ENCODE measurements around the gene LPP.

Gene LPP

DNA sequence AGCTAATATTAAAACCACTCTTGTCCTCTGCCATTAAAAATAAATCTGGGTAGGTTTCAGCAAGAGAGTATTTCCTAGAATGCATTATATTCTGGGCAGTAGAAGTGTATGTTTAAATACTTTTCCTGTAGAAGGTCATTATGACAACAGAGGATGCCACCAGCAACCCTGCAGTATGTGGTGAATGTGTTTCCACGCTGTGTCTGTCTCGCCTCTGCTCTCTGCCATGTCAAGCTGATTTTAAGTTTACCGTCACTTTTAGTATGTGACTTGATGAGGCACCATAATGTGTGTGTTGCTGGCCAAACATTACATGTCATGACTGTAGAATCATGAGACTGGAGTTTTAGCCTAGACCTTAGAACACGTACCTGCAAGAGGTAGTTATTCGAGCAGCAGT is 211.2 kb downstream of the LPP start:
- DNase-seq (ENCODE audit: low spot score in 2 of 2) = no peak
- no peaks in the 10 kb centered on the region for H3K36me3 ChIP-seq (replicated peaks)
- in situ Hi-C loops (cut with MboI; ENCODE audit: low sequenced_read_pairs) = no loop called here
- no peaks in the 10 kb centered on the region for H3K9me3 ChIP-seq
- H3K4me1 ChIP-seq = no peaks in the 10 kb centered on the region; the same call in 1 of the 2 replicates
- no peaks in the 10 kb centered on the region for H3K27me3 ChIP-seq (ENCODE audit: low read depth)
- no peak overlapping the region for H3K4me3 ChIP-seq

DNA sequence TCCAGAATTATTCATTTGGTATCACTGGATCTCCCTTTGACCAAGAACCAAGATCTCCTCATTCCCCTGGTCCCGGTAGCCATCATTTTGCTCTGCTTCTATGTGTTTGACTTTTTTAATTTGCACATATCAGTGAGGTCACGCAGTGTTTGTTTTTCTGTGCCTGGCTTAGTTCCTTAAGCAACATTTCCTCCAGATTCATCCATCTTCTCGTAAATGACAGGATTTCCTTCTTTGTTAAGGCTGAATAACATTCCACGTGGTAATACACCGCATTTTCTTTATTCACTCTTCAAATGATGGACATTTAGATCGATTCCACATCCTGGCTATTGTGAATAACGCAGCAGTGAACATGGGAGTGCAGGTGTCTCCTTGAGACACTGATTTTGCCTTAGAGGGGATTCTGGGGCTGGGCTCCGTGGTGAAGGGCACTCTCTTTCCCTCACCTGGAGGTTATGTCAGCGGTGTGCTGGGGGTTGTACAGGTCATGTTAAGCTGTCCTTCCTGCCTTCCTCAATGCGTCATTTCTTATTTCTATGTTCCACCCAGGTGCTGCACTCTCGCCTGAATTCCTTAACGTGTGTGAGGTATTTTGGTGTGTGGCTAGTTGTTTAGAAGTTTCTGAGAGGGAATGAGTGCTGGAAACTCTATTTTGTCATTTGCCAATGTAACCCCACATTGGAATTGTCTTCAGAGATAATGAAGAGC is 212.2 kb downstream of the LPP start:
- H3K4me1 ChIP-seq = no peaks in the 10 kb centered on the region; the same call in 1 of the 2 replicates
- no peaks in the 10 kb centered on the region for H3K36me3 ChIP-seq (replicated peaks)
- no peaks in the 10 kb centered on the region for H3K27me3 ChIP-seq (ENCODE audit: low read depth)
- no peak overlapping the region for H3K4me3 ChIP-seq
- no peaks in the 10 kb centered on the region for H3K9me3 ChIP-seq
- DNase-seq (ENCODE audit: low spot score in 2 of 2) = no peak
- in situ Hi-C loops (cut with MboI; ENCODE audit: low sequenced_read_pairs) = no loop called here

- H3K36me3 ChIP-seq (replicated peaks) = no peaks in the 10 kb centered on the region
Observed at GRCh38 chr3:188367678-188368077, 213.7 kb downstream of the LPP start.

GRCh38 chr3:188369526-188369925 is 215.6 kb downstream of the LPP start:
- in situ Hi-C loops (cut with MboI; ENCODE audit: low sequenced_read_pairs) = no loop called here
- H3K4me1 ChIP-seq = no peaks in the 10 kb centered on the region; the same call in 1 of the 2 replicates
- no peak overlapping the region for H3K4me3 ChIP-seq
- no peaks in the 10 kb centered on the region for H3K9me3 ChIP-seq
- H3K36me3 ChIP-seq (replicated peaks) = no peaks in the 10 kb centered on the region
- no peak for DNase-seq (ENCODE audit: low spot score in 2 of 2)
- H3K27me3 ChIP-seq (ENCODE audit: low read depth) = no peaks in the 10 kb centered on the region

More at GRCh38 chr3:188367678-188368077, 213.7 kb downstream of the LPP start:
- Histone ChIP-seq H3K27me3 (ENCODE audit: low read depth) (no peaks in the 10 kb centered on the region), H3K4me1 (no peaks in the 10 kb centered on the region; the same call in 1 of the 2 replicates), H3K4me3 (no peak overlapping the region), H3K9me3 (no peaks in the 10 kb centered on the region)
- in situ Hi-C loops (cut with MboI; ENCODE audit: low sequenced_read_pairs) = no loop called here
- no peak for DNase-seq (ENCODE audit: low spot score in 2 of 2)

- no peaks in the 10 kb centered on the region for H3K36me3 ChIP-seq (replicated peaks)
- no peaks in the 10 kb centered on the region for H3K27me3 ChIP-seq (ENCODE audit: low read depth)
- no peaks in the 10 kb centered on the region for H3K9me3 ChIP-seq
- DNase-seq (ENCODE audit: low spot score in 2 of 2) = no peak
- no peak overlapping the region for H3K4me3 ChIP-seq
- in situ Hi-C loops (cut with MboI; ENCODE audit: low sequenced_read_pairs) = no loop called here
- no peaks in the 10 kb centered on the region; the same call in 1 of the 2 replicates for H3K4me1 ChIP-seq
Observed at GRCh38 chr3:188370081-188370830, 216.3 kb downstream of the LPP start.

DNA sequence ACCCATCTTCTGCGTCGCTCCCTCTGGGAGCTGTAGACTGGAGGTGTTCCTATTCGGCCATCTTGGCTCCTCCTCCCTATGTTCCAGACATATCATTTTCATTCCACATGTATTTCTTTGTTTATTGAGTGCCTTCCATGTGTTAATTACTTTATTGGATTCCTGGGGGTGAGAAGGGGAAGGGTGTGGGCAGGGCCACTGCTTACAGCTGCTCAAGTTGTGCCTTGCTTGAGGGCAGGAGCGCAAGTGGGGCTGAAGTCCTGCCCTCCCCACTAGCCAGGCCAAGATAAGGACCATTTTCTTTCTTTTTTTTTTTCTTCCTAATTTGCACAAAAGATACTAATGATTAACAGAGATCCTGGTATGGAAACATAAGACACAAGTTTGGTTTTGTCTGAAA is 224.8 kb downstream of the LPP start:
- H3K4me1 ChIP-seq = no peaks in the 10 kb centered on the region
- no peak overlapping the region for H3K4me3 ChIP-seq
- no peak for DNase-seq (ENCODE audit: low spot score in 2 of 2)
- no peaks in the 10 kb centered on the region for H3K9me3 ChIP-seq
- no peaks in the 10 kb centered on the region for H3K27me3 ChIP-seq (ENCODE audit: low read depth)
- in situ Hi-C loops (cut with MboI; ENCODE audit: low sequenced_read_pairs) = no loop called here
- no peaks in the 10 kb centered on the region for H3K36me3 ChIP-seq (replicated peaks)

DNA sequence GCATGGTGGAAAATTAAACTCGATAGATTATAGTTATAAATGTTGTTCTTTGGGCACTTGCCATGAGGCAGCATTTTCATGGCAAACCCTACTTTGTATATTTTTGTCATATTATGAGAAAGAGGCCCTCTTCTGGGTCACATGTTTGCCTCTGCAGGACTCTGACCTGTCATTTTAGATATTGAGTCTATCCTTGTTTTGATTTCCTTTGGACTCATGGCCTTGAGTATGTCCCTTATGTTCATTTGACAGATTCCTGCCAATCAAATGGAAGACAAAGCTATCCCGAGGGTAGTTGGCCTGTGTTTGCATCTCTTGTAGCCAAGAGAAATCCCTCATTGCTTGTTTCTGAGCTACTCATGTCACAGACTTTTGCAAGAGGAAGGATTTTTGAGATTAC is 226.3 kb downstream of the LPP start:
- in situ Hi-C loops (cut with MboI; ENCODE audit: low sequenced_read_pairs) = no loop called here
- DNase-seq (ENCODE audit: low spot score in 2 of 2) = no peak

GRCh38 chr3:188380722-188381121 is 226.8 kb downstream of the LPP start:
- in situ Hi-C loops (cut with MboI; ENCODE audit: low sequenced_read_pairs) = no loop called here
- Histone ChIP-seq H3K4me3 (no peak overlapping the region), H3K27me3 (ENCODE audit: low read depth) (no peaks in the 10 kb centered on the region), H3K9me3 (no peaks in the 10 kb centered on the region), H3K36me3 (replicated peaks) (no peaks in the 10 kb centered on the region), H3K4me1 (no peaks in the 10 kb centered on the region)
- DNase-seq (ENCODE audit: low spot score in 2 of 2) = no peak

More for the DNA sequence above, 226.3 kb downstream of the LPP start:
- Histone ChIP-seq H3K36me3 (replicated peaks) (no peaks in the 10 kb centered on the region), H3K4me1 (no peaks in the 10 kb centered on the region), H3K27me3 (ENCODE audit: low read depth) (no peaks in the 10 kb centered on the region), H3K9me3 (no peaks in the 10 kb centered on the region), H3K4me3 (no peak overlapping the region)

- no peak for DNase-seq (ENCODE audit: low spot score in 2 of 2)
- H3K4me1 ChIP-seq = no peaks in the 10 kb centered on the region
- no peaks in the 10 kb centered on the region for H3K9me3 ChIP-seq
- no peaks in the 10 kb centered on the region for H3K36me3 ChIP-seq (replicated peaks)
- in situ Hi-C loops (cut with MboI; ENCODE audit: low sequenced_read_pairs) = no loop called here
- no peak overlapping the region for H3K4me3 ChIP-seq
- no peaks in the 10 kb centered on the region for H3K27me3 ChIP-seq (ENCODE audit: low read depth)
Observed at GRCh38 chr3:188383748-188384147, 229.8 kb downstream of the LPP start.

DNA sequence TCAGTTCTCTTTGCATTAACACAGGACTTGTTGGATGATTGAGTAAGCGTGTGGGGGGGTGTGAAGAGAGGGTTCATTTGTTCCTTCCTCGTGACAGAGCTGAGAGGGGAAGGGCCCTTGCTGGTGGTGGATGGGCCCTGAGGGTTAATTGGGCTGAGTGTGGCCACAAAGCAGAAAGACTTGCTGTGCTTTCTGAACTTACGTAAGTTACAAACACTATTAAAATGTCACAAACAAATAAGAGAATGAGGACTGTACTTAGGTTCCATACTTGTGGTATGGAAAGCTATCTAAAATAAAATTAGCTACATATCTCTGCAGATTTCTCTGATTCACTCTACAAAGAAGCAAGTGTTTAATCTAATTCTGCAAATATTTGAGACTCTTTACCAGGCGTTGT is 231.3 kb downstream of the LPP start:
- Histone ChIP-seq H3K36me3 (replicated peaks) (no peaks in the 10 kb centered on the region), H3K4me1 (peaks cover 5% of the 10 kb centered on the region; the same call in 1 of the 2 replicates), H3K27me3 (ENCODE audit: low read depth) (no peaks in the 10 kb centered on the region), H3K9me3 (no peaks in the 10 kb centered on the region), H3K4me3 (no peak overlapping the region)
- in situ Hi-C loops (cut with MboI; ENCODE audit: low sequenced_read_pairs) = no loop called here
- DNase-seq (ENCODE audit: low spot score in 2 of 2) = no peak

GRCh38 chr3:188389711-188390342 is 235.9 kb downstream of the LPP start:
- DNase-seq (ENCODE audit: low spot score in 2 of 2) = no peak
- Histone ChIP-seq H3K36me3 (replicated peaks) (no peaks in the 10 kb centered on the region), H3K4me3 (no peak overlapping the region), H3K9me3 (no peaks in the 10 kb centered on the region), H3K4me1 (peaks cover 5% of the 10 kb centered on the region; the same call in 1 of the 2 replicates), H3K27me3 (ENCODE audit: low read depth) (no peaks in the 10 kb centered on the region)
- in situ Hi-C loops (cut with MboI; ENCODE audit: low sequenced_read_pairs) = no loop called here

DNA sequence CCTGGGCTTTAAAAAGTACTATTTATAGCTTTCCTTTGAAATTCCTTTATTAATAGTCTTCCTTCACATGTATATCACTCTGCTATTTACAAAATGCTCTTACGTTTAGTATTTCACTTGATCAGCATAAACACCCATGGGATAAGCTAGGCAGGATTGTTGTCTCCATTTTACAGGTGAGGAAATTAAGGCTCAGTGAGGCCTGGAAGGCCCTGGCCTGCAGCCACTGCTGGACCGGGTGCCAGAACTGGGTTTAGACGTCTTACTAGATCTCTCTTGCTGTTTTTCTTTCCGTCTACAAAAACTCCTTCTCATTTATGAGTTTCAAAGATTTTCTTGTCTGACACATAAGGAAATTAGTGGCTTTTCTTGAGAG is 236.4 kb downstream of the LPP start:
- in situ Hi-C loops (cut with MboI; ENCODE audit: low sequenced_read_pairs) = no loop called here
- Histone ChIP-seq H3K4me1 (peaks cover 5% of the 10 kb centered on the region; the same call in 1 of the 2 replicates), H3K9me3 (no peaks in the 10 kb centered on the region), H3K27me3 (ENCODE audit: low read depth) (no peaks in the 10 kb centered on the region), H3K36me3 (replicated peaks) (no peaks in the 10 kb centered on the region), H3K4me3 (no peak overlapping the region)
- DNase-seq (ENCODE audit: low spot score in 2 of 2) = no peak

- H3K27me3 ChIP-seq (ENCODE audit: low read depth) = no peaks in the 10 kb centered on the region
- in situ Hi-C loops (cut with MboI; ENCODE audit: low sequenced_read_pairs) = no loop called here
- no peaks in the 10 kb centered on the region for H3K9me3 ChIP-seq
- peaks cover 5% of the 10 kb centered on the region; the same call in 1 of the 2 replicates for H3K4me1 ChIP-seq
- no peaks in the 10 kb centered on the region for H3K36me3 ChIP-seq (replicated peaks)
- no peak overlapping the region for H3K4me3 ChIP-seq
- no peak for DNase-seq (ENCODE audit: low spot score in 2 of 2)
Observed at GRCh38 chr3:188390775-188391443, 237.0 kb downstream of the LPP start.

Measured in HAP-1 (cell line).